Karpas-422 (cell line): ENCODE data around the gene NACA2. TPM values are rescaled to one million over a fixed set of nuclear protein-coding genes. Genes with fewer than 3 reads are reported as not detected.
"Not testable (repeated sequence)": the region's sequence is repeated elsewhere in the genome, so short reads cannot be mapped to it uniquely, and the experiment has no call there.

Experiments
- DNase-seq: peaks from one replicate; pipeline ENCODE4 v3.0.0-alpha.2; 2015
- H2AFZ ChIP-seq: fragments of 200-600 bp; sonication (generic); 2 replicates; pipeline ENCODE4 v1.6.1; 2014; ENCODE audit warnings: antibody characterized with exemption, low read length, mixed read lengths
- H3K27ac ChIP-seq: fragments of 200-600 bp; sonication (generic); 2 replicates; pipeline ENCODE4 v1.5.1; 2014; ENCODE audit warnings: mild to moderate bottlenecking, low read length, moderate library complexity
- H3K27me3 ChIP-seq: fragments of 200-600 bp; sonication (generic); 2 replicates; pipeline ENCODE4 v1.6.1; 2014; ENCODE audit warnings: low read length, mixed read lengths
- H3K36me3 ChIP-seq: fragments of 200-600 bp; sonication (generic); 2 replicates; pipeline ENCODE4 v1.6.1; 2014; ENCODE audit warnings: low read length, mixed read lengths; ENCODE audit not compliant: insufficient read depth
- H3K4me1 ChIP-seq: fragments of 200-600 bp; sonication (generic); 2 replicates; pipeline ENCODE4 v1.6.1; 2014; ENCODE audit warnings: mild to moderate bottlenecking, low read length, mixed read lengths
- H3K4me2 ChIP-seq: fragments of 200-600 bp; sonication (generic); 2 replicates; pipeline ENCODE4 v1.6.1; 2014; ENCODE audit warnings: low read length, low read depth, mild to moderate bottlenecking; ENCODE audit not compliant: poor library complexity, severe bottlenecking
- H3K4me3 ChIP-seq: fragments of 200-600 bp; sonication (generic); 2 replicates; pipeline ENCODE4 v1.5.1; 2014; ENCODE audit warnings: mild to moderate bottlenecking, antibody characterized with exemption, low read length, mixed read lengths
- H3K79me2 ChIP-seq: fragments of 200-600 bp; sonication (generic); 2 replicates; pipeline ENCODE4 v1.6.1; 2014; ENCODE audit warnings: mild to moderate bottlenecking, low read length, mixed read lengths
- H3K9ac ChIP-seq: fragments of 200-600 bp; sonication (generic); 2 replicates; pipeline ENCODE4 v1.6.0; 2014; ENCODE audit warnings: low read length
- H3K9me2 ChIP-seq: fragments of 200-600 bp; sonication (generic), shearing (Covaris generic); replicated peaks from 2 replicates; pipeline ENCODE4 v1.6.0; 2014; ENCODE audit warnings: mild to moderate bottlenecking, low read length, moderate library complexity; ENCODE audit not compliant: insufficient read depth
- H3K9me3 ChIP-seq: fragments of 300-700, 200-600 bp; sonication (generic); 2 replicates; pipeline ENCODE4 v1.6.1; 2014; ENCODE audit warnings: low read length, mixed read lengths
- H4K20me1 ChIP-seq: fragments of 200-600 bp; sonication (generic); 2 replicates; pipeline ENCODE4 v1.6.1; 2014; ENCODE audit warnings: mild to moderate bottlenecking, antibody characterized with exemption, low read length, low read depth; ENCODE audit not compliant: insufficient read depth
- total RNA-seq: library from RNA; depleted of rRNA; stranded (reverse); fragments of >200 nt; shearing (Covaris generic); gene quantifications from 2 replicates; pipeline ENCODE4 v1.2.3, GENCODE V29; 2014; ENCODE audit warnings: low replicate concordance

NACA2 gene
- total RNA-seq, 1 experiment from 2014 or later, result not detected

DNA sequence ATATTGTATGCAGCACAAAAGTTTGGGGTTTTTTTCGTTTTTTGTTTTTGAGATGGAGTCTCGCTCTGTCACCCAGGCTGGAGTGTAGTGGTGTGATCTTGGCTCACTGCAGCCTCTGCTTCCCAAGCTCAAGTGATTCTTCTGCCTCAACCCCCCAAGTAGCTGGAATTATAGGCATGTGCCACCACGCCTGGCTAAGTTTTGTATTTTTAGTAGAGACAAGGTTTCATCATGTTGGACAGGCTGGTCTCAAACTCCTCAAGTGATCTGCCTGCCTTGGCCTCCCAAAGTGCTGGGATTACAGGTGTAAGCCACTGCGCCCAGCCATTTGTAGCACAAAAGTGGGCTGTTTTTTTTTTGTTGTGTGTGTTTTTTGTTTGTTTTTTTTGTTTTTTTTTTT is 37.1 kb upstream of the NACA2 start:
- H3K79me2 ChIP-seq, H3K9me2 ChIP-seq, H3K27me3 ChIP-seq, H3K27ac ChIP-seq, H2AFZ ChIP-seq, H3K36me3 ChIP-seq, H3K9me3 ChIP-seq, DNase-seq, H3K9ac ChIP-seq, H3K4me1 ChIP-seq, H3K4me3 ChIP-seq, H3K4me2 ChIP-seq, H4K20me1 ChIP-seq: not testable (repeated sequence)

DNA sequence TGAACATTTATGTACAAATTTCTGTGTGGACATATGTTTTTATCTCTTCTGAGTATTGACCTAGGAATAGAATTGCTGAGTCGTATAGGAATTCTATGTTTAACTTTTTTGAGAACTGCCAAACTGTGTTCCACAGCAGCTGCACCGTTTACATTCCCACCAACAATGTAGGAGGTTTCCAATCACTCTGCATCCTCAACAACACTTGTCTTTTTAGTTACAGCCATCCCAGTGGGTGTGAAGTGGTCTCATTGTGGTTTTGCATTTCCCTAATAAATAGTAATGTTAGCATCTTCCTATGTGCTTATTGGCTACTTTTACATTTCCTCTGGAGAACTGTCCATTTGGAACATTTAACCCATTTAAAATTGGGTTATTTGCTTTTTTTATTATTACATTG is 36.6 kb upstream of the NACA2 start:
- no peak overlapping the region for H3K9ac ChIP-seq
- no peak overlapping the region for H2AFZ ChIP-seq
- no peak overlapping the region for H3K27ac ChIP-seq
- no peaks in the 10 kb centered on the region for H3K27me3 ChIP-seq
- H3K79me2 ChIP-seq, result no peaks in the 10 kb centered on the region
- no peak overlapping the region for H3K4me2 ChIP-seq
- H3K4me3 ChIP-seq, result no peak overlapping the region
- no peaks in the 10 kb centered on the region for H3K4me1 ChIP-seq
- no peaks in the 10 kb centered on the region for H3K9me2 ChIP-seq
- no peak for DNase-seq
- H3K9me3 ChIP-seq, result no peaks in the 10 kb centered on the region
- H4K20me1 ChIP-seq, result no peaks in the 10 kb centered on the region
- H3K36me3 ChIP-seq, result no peaks in the 10 kb centered on the region

DNA sequence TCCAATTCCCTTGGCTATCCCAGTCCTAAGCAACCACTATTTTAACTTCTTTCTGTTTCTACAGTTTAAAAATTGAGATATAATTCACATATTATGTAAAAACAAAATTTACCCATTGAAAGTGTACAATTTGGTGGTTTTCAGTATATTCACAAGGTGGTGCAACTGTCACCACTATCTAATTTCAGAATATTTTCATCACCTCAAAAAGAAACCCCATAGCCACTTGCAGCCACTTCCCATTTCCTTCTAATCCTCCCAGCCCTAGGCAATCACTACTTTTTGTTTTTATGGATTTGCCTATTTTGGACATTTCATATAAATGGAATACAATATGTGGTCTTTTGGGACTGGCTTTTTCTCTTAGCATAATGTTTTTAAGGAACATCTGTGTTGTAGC is 36.1 kb upstream of the NACA2 start:
- H3K4me1 ChIP-seq, result no peaks in the 10 kb centered on the region
- no peaks in the 10 kb centered on the region for H4K20me1 ChIP-seq
- H3K27ac ChIP-seq, result no peak overlapping the region
- no peak overlapping the region for H3K9ac ChIP-seq
- no peaks in the 10 kb centered on the region for H3K36me3 ChIP-seq
- H3K4me2 ChIP-seq, result no peak overlapping the region
- H2AFZ ChIP-seq, result no peak overlapping the region
- no peaks in the 10 kb centered on the region for H3K9me2 ChIP-seq
- H3K27me3 ChIP-seq, result no peaks in the 10 kb centered on the region
- no peaks in the 10 kb centered on the region for H3K9me3 ChIP-seq
- DNase-seq, result no peak
- no peaks in the 10 kb centered on the region for H3K79me2 ChIP-seq
- H3K4me3 ChIP-seq, result no peak overlapping the region

DNA sequence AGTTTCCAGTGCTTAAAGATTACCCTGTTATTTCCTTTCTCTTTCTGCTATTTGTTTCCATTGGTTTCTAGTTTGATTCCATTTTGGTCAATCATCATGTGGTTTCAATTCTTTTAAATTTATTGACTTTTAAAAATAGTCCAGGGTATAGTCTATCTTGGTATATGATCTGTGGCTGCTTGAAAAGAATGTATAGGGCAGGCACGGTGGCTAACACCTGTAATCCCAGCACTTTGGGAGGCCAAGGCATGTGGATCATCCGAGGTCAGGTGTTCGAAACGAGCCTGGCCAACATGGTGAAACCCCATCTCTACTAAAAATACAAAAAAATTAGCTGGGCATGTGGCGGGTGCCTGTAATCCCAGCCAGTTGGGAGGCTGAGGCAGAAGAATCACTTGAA is 34.5 kb upstream of the NACA2 start:
- Histone ChIP-seq H3K27ac (no peak overlapping the region), H3K9me2 (no peaks in the 10 kb centered on the region), H2AFZ (no peak overlapping the region), H3K9ac (no peak overlapping the region), H3K27me3 (no peaks in the 10 kb centered on the region), H3K4me1 (no peaks in the 10 kb centered on the region), H3K36me3 (no peaks in the 10 kb centered on the region), H3K4me3 (no peak overlapping the region), H3K4me2 (no peak overlapping the region), H3K79me2 (no peaks in the 10 kb centered on the region), H3K9me3 (no peaks in the 10 kb centered on the region), H4K20me1 (no peaks in the 10 kb centered on the region)
- no peak for DNase-seq

DNA sequence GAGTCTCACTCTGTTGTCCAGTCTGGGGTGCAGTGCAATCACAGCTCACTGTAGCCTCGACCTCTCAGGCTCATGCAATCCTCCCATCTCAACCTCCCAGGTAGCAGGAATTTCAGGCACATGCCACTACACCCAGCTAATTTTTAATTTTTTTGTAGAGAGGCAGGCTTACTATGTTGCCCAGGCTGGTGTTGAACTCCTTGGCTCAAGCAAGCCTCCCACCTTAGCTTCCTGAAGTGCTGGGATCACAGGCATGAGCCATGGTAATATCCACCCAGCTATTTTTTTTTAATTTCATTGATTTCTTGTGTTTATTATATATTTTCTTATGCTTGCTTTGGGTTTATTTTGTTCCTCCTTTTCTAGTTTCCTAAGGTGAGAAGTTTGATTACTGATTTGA is 33.9 kb upstream of the NACA2 start:
- Histone ChIP-seq H4K20me1 (no peaks in the 10 kb centered on the region), H3K36me3 (no peaks in the 10 kb centered on the region), H3K4me3 (no peak overlapping the region), H3K27me3 (no peaks in the 10 kb centered on the region), H3K4me1 (no peaks in the 10 kb centered on the region), H3K79me2 (no peaks in the 10 kb centered on the region), H3K9me2 (no peaks in the 10 kb centered on the region), H3K27ac (no peak overlapping the region), H3K9ac (no peak overlapping the region), H3K9me3 (no peaks in the 10 kb centered on the region), H3K4me2 (no peak overlapping the region), H2AFZ (no peak overlapping the region)
- no peak for DNase-seq

DNA sequence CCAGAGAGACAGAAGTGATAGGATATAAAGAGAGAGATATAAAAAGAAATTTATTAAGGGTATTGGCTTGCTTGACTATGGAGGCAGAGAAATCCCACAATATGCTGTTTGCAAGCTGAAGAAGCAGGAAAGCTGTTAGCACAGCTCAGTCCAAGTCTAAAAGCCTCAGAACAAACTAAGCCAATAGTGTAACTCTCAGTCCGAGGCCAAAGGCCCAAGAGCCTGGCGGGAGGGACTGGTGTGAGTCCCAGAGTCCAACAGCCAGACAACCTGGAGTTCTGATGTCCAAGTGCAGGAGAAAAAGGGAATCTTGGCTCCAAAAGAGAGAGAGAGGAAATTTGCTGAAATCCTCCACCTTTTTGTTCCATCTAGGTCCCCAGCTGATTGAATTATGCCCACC is 30.3 kb upstream of the NACA2 start:
- DNase-seq, result no peak
- no peak overlapping the region for H3K9ac ChIP-seq
- no peak overlapping the region for H3K4me2 ChIP-seq
- no peaks in the 10 kb centered on the region for H4K20me1 ChIP-seq
- H3K27me3 ChIP-seq, result peaks cover 5% of the 10 kb centered on the region; the same call in 1 of the 2 replicates
- no peaks in the 10 kb centered on the region for H3K79me2 ChIP-seq
- H3K4me3 ChIP-seq, result no peak overlapping the region
- no peaks in the 10 kb centered on the region for H3K36me3 ChIP-seq
- peaks cover 9% of the 10 kb centered on the region; the same call in 1 of the 2 replicates for H3K9me3 ChIP-seq
- H3K9me2 ChIP-seq, result no peaks in the 10 kb centered on the region
- peaks cover 2% of the 10 kb centered on the region; the same call in 1 of the 2 replicates for H3K4me1 ChIP-seq
- no peak overlapping the region for H3K27ac ChIP-seq
- no peak overlapping the region for H2AFZ ChIP-seq

DNA sequence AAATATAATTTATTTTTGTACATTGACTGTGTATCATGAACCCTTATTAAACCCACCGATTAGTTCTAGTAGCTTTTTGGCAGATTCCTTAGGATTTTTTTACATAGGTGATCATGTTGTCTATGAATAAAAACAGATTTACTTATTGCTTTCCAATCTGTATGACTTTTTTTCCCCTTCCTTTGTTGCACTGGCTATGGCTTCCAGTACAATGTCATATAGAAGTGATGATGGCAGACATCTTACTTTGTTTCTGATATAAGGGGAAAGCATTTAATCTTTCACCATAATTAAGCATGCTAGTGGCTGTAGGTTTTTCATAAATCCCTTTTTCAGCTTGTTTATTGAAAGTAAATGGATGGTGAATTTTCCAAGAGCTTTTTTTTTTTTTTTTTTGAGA is 28.9 kb upstream of the NACA2 start:
- H3K36me3 ChIP-seq, result no peaks in the 10 kb centered on the region
- peaks cover 14% of the 10 kb centered on the region for H3K4me1 ChIP-seq
- H4K20me1 ChIP-seq, result no peaks in the 10 kb centered on the region
- no peak overlapping the region for H3K9ac ChIP-seq
- no peak overlapping the region for H3K27ac ChIP-seq
- H2AFZ ChIP-seq, result no peak overlapping the region
- H3K9me3 ChIP-seq, result peaks cover 9% of the 10 kb centered on the region; the same call in 1 of the 2 replicates
- peaks cover 5% of the 10 kb centered on the region; the same call in 1 of the 2 replicates for H3K27me3 ChIP-seq
- no peaks in the 10 kb centered on the region for H3K9me2 ChIP-seq
- no peak for DNase-seq
- H3K79me2 ChIP-seq, result no peaks in the 10 kb centered on the region
- no peak overlapping the region for H3K4me2 ChIP-seq
- no peak overlapping the region for H3K4me3 ChIP-seq

DNA sequence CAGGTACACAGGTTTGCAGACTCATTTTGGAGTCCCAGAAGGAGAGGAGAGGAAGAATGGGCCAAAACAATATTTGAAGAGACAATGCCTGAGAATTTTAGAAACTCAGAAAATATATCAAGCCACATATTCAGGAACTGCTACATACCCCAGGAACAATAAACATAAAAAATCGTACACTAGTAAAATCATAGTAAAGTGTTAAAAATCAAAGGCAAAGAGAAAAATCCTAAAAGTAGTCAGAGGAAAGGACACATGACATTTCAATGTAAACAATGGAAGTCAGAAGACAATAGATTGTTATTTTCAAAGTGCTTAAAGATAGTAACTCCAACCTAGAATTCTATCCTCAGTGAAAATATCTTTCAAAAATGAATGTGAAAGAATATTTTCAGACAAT is 28.5 kb upstream of the NACA2 start:
- H3K36me3 ChIP-seq, result no peaks in the 10 kb centered on the region
- H3K79me2 ChIP-seq, result no peaks in the 10 kb centered on the region
- H3K9ac ChIP-seq, result no peak overlapping the region
- H3K27me3 ChIP-seq, result peaks cover 5% of the 10 kb centered on the region; the same call in 1 of the 2 replicates
- no peak overlapping the region for H3K27ac ChIP-seq
- peaks cover 9% of the 10 kb centered on the region; the same call in 1 of the 2 replicates for H3K9me3 ChIP-seq
- H4K20me1 ChIP-seq, result no peaks in the 10 kb centered on the region
- H3K4me3 ChIP-seq, result no peak overlapping the region
- H3K4me1 ChIP-seq, result peaks cover 15% of the 10 kb centered on the region
- DNase-seq, result peak; percentile 24
- no peaks in the 10 kb centered on the region for H3K9me2 ChIP-seq
- no peak overlapping the region for H2AFZ ChIP-seq
- no peak overlapping the region for H3K4me2 ChIP-seq

DNA sequence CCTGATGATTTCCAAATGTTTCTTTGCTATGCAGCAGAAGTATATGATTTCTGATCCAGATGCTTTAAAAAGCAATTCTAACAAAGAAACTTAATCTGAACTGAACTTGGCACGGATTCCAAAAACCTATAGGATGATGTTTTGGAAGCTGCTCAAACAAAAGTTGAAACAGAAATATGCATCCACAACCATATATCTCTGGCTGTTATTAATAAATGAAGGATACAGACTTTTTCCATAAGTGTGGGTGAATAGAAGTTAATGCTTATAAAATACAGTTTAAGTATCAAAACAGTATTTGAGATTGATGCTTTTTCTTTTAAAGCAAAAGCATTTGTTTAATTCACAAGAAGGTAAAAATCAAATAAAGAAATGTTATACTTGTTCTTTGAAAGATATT is 27.9 kb upstream of the NACA2 start:
- H3K36me3 ChIP-seq, result no peaks in the 10 kb centered on the region
- H3K9me3 ChIP-seq, result peaks cover 9% of the 10 kb centered on the region; the same call in 1 of the 2 replicates
- no peak overlapping the region for H3K9ac ChIP-seq
- peaks cover 15% of the 10 kb centered on the region for H3K4me1 ChIP-seq
- H2AFZ ChIP-seq, result no peak overlapping the region
- no peak overlapping the region for H3K4me3 ChIP-seq
- H3K9me2 ChIP-seq, result no peaks in the 10 kb centered on the region
- H3K4me2 ChIP-seq, result no peak overlapping the region
- no peak overlapping the region for H3K27ac ChIP-seq
- H3K79me2 ChIP-seq, result no peaks in the 10 kb centered on the region
- H4K20me1 ChIP-seq, result no peaks in the 10 kb centered on the region
- peaks cover 5% of the 10 kb centered on the region; the same call in 1 of the 2 replicates for H3K27me3 ChIP-seq
- no peak for DNase-seq
